HG03520 (cell line): ENCODE data around the gene SPATA19.
A peak's percentile ranks its signal among the peaks of the same experiment; 100 is the strongest.
"Not testable (repeated sequence)": the region's sequence is repeated elsewhere in the genome, so short reads cannot be mapped to it uniquely, and the experiment has no call there.

Experiments used
- ATAC-seq: cut with Tn5 transposase; IDR thresholded peaks from one replicate; pipeline ENCODE4 v1.9.1; 2021; ENCODE audit warnings: mild to moderate bottlenecking, moderate library complexity; ENCODE audit not compliant: unreplicated experiment

Gene SPATA19

GRCh38 chr11:133845413-133845812, at the start of gene SPATA19:
Gene SPATA19 (minus strand): TSS chr11:133845513. CDS start chr11:133845446, 67 bp downstream.
- ATAC-seq = no peak

- ATAC-seq = peak; percentile 42
Measured at GRCh38 chr11:133895061-133895479, 49.8 kb upstream of the SPATA19 start.

- no peak for ATAC-seq
Measured at GRCh38 chr11:133893381-133893780, 48.1 kb upstream of the SPATA19 start.

- no peak for ATAC-seq
Measured at GRCh38 chr11:133892584-133893380, 47.5 kb upstream of the SPATA19 start.

GRCh38 chr11:133892126-133892525, 46.8 kb upstream of the SPATA19 start:
- ATAC-seq = no peak

GRCh38 chr11:133889893-133890292, 44.6 kb upstream of the SPATA19 start:
- no peak for ATAC-seq

GRCh38 chr11:133889188-133889587, 43.9 kb upstream of the SPATA19 start:
- ATAC-seq = no peak

- no peak for ATAC-seq
Measured at GRCh38 chr11:133887692-133888332, 42.5 kb upstream of the SPATA19 start.

- no peak for ATAC-seq
Measured at GRCh38 chr11:133886029-133886428, 40.7 kb upstream of the SPATA19 start.

- ATAC-seq = no peak
Measured at GRCh38 chr11:133872160-133872559, 26.8 kb upstream of the SPATA19 start.

- no peak for ATAC-seq
Measured at GRCh38 chr11:133867456-133867855, 22.1 kb upstream of the SPATA19 start.

GRCh38 chr11:133865466-133865865, 20.2 kb upstream of the SPATA19 start:
- ATAC-seq = no peak

- no peak for ATAC-seq
Measured at GRCh38 chr11:133864756-133865155, 19.4 kb upstream of the SPATA19 start.

- no peak for ATAC-seq
Measured at GRCh38 chr11:133860151-133860550, 14.8 kb upstream of the SPATA19 start.

GRCh38 chr11:133854330-133854960, 9.1 kb upstream of the SPATA19 start:
- not testable (repeated sequence) for ATAC-seq

GRCh38 chr11:133844217-133844616, 1.1 kb downstream of the SPATA19 start:
- no peak for ATAC-seq

- ATAC-seq = no peak
Measured at GRCh38 chr11:133843454-133843987, 1.8 kb downstream of the SPATA19 start.

- no peak for ATAC-seq
Measured at GRCh38 chr11:133842730-133843129, 2.6 kb downstream of the SPATA19 start.

- no peak for ATAC-seq
Measured at GRCh38 chr11:133842053-133842452, 3.3 kb downstream of the SPATA19 start.

GRCh38 chr11:133841279-133842043, 3.9 kb downstream of the SPATA19 start:
- ATAC-seq = no peak

- no peak for ATAC-seq
Measured at GRCh38 chr11:133840479-133840941, 4.8 kb downstream of the SPATA19 start.
